ENCODE data around the gene TNFRSF1A.

- no peak for TF ChIP-seq POLR2A (IDR thresholded peaks at IDR 0.05)
- TF ChIP-seq CTCF (IDR thresholded peaks at IDR 0.05): no peak
- TF ChIP-seq EP300 (IDR thresholded peaks at IDR 0.05): no peak
Measured at GRCh38 chr12:6301721-6302120, 40.2 kb downstream of the TNFRSF1A start.

Measured in sigmoid colon (tissue), 4 donors.